Measurements from ENCODE around the gene TUBGCP3. TPM values are rescaled to one million over a fixed set of nuclear protein-coding genes. Genes with fewer than 3 reads are reported as not detected.
"Not testable (repeated sequence)": the region's sequence is repeated elsewhere in the genome, so short reads cannot be mapped to it uniquely, and the experiment has no call there.

Gene TUBGCP3, protein sequence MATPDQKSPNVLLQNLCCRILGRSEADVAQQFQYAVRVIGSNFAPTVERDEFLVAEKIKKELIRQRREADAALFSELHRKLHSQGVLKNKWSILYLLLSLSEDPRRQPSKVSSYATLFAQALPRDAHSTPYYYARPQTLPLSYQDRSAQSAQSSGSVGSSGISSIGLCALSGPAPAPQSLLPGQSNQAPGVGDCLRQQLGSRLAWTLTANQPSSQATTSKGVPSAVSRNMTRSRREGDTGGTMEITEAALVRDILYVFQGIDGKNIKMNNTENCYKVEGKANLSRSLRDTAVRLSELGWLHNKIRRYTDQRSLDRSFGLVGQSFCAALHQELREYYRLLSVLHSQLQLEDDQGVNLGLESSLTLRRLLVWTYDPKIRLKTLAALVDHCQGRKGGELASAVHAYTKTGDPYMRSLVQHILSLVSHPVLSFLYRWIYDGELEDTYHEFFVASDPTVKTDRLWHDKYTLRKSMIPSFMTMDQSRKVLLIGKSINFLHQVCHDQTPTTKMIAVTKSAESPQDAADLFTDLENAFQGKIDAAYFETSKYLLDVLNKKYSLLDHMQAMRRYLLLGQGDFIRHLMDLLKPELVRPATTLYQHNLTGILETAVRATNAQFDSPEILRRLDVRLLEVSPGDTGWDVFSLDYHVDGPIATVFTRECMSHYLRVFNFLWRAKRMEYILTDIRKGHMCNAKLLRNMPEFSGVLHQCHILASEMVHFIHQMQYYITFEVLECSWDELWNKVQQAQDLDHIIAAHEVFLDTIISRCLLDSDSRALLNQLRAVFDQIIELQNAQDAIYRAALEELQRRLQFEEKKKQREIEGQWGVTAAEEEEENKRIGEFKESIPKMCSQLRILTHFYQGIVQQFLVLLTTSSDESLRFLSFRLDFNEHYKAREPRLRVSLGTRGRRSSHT
- 29.6 and 35.0 TPM in 2 replicates for total RNA-seq

GRCh38 chr13:112587764-112588489, at the start of gene TUBGCP3:
Gene TUBGCP3, minus strand, starts transcription at chr13:112588153. Its CDS starts 173 bp downstream, at chr13:112587980.
- peak; percentile 86 for DNase-seq

DNA sequence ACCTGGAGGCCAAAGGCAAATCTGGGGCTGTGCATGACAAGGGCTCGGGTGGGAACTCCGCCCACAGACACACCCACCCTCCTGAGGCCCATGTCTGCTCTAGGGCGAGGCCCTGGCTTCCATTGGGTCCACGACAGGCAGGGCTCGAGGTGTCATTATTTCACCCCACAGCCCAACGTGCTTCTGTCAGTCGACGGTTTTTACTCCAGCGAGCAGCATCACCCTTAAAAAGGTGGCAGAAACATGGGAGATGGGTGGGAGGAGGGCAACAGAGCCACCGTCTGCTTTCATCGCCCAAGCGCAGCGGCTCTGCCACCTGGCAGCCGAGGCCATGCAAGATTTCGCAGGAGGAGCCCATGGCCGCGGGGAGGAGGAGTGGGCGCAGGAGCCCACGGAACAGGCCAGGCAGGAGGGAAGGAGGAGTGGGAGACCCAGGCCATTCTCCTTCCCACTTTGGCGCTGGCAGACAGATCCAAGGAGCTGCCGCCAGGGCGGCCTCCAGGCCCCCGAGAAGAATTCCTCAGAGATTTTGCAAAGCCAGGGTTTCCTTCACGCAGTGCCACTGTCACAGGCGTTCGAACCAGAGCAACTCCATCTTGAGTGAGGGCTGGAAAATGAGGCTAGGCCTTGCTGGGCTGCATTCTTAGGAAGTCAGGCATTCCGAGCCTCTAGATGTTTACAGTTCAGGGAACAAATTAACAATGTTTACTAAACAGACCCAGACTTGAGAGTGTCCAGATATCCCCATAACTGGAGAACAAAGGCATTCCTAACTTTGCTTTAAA, 49.3 kb upstream of the TUBGCP3 start:
- no peak for DNase-seq

GRCh38 chr13:112636401-112636975, 48.5 kb upstream of the TUBGCP3 start:
- no peak for DNase-seq

- no peak for DNase-seq
Observed at GRCh38 chr13:112635323-112635722, 47.4 kb upstream of the TUBGCP3 start.

GRCh38 chr13:112634102-112634501, 46.1 kb upstream of the TUBGCP3 start:
- DNase-seq: no peak

- not testable (repeated sequence) for DNase-seq
Observed at GRCh38 chr13:112630226-112630625, 42.3 kb upstream of the TUBGCP3 start.

DNA sequence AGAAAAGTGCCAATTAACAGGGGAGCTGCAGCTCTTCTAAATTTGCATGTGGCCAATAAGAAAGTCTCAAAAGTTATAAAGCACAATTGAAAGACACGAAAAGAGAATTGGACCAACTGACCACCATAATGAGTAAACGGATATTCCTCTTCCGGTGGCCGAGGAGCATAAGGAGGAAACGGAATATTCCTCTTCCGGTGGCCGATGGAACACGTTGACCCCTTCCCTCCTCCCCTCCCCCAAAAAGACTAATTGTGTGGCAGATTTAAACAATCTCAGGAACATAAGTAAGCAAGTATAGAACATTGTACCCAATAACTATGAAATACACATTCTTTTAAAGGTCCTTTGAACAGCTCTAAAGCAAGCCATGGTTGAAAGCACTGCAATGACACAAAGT, 41.2 kb upstream of the TUBGCP3 start:
- no peak for DNase-seq

DNA sequence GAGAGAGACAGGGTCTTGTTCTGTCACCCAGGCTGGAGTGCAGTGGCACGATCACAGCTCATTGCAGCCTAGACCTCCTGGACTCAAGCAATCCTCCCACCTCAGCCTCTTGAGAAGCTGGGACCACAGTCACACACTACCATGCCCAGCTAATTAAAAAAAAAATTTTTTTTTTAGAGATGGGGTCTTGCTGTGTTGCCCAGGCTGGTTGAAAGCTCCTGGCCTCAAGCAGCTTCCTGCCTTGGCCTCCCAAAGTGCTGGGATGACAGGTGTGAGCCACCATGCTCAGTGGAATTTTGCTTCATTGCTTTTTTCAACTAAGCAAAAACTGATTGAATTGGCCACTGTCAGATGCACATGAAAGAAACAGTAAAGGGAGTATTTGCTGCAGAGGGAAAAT, 39.7 kb upstream of the TUBGCP3 start:
- DNase-seq: not testable (repeated sequence)

DNA sequence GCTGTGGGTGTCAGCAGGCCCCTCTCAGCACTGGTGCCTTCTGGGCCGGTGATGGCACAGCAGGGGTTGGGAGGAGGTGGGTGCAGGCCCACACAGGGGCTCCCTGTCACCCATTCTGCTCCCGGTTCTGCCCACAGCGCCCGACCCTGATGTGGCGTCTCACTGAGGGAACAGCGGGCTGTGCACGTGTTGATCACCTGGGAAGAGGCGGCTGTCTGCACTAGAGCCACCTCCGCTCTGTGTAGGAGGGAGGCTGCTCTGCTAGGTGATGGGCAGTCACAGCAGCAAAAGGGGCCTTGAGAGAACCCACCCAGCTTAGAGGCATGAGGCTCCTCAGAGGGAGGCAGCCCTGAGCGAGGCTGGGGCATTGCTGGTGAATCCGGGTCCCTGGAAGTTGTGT, 39.2 kb upstream of the TUBGCP3 start:
- DNase-seq: no peak

GRCh38 chr13:112626761-112627160, 38.8 kb upstream of the TUBGCP3 start:
- no peak for DNase-seq

DNA sequence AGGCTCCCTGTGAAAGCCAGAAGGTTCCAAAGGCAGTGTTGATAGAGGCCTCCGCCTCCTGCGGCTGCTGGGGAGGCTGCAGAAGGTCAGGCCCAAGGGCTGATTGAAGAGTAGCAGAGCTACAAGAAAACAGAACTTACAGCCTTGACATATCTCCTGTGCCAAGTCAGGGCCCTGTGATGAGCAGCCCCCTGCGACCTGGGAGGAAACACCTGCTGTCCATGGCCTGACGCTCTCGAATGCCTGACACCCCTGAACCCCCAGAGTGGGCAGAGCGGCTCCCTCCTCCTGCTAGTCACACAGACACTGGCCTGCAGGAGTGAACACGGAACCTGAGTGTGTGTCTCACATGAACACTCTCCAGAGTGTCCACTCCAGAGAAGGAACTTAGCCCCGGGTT, 38.2 kb upstream of the TUBGCP3 start:
- DNase-seq: no peak

DNA sequence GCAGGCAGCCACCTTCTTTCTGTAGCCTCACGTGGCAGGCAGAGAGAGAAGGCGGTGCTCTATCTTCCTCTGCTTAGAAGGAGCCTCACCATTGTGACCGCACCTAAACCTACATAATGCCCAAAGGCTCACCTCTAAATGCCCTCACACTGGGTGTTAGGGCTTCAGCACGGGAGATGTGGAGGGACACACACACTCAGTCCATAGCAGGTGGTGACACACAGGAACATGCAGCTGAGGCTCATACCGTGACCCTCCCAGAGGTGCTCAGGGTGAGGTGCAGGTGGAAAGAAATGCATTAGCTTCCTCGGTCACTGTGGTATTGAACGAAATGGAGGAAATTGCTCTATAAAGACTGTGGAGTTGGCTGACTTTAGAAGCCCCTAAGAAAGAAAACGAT, 37.7 kb upstream of the TUBGCP3 start:
- DNase-seq: no peak

DNA sequence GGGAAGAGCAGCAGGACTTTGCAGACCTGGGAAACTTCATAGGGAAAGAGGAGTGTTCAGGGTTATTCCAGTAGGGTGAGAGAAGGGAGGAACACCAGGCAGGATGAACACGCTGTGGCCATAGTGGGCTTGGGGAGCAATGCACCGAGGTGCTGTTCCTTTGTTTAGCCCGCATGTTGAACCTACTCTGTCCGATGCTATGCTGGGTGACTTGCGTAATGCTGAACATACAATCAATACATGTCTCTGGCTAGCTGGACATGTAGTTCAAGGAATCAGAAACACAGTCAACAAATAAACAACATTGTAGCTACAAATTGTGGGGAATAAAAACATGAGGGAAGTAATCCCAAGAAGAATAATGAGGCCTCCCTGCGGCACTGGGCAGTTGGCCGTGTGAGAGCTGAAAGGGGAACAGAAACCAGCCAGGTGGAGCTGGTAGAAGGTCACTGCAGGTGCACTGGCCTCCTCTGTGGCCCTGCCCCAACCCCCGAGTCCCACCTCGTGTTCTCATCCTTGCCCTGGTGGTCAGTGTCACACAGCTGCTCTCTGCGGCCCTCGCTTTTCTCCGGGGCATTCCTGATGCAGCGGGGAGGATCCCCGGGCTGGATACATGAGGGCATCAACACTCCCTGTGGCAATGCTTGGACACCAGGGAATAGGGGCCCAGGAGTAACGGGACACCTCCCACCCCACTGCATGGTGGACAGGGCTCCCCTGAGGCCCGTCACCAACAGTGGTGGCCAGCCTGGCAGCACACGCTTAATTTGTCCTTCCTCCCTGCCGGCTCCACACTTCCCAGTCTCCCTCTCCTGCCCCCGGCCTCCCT, 36.9 kb upstream of the TUBGCP3 start:
- DNase-seq: no peak

DNA sequence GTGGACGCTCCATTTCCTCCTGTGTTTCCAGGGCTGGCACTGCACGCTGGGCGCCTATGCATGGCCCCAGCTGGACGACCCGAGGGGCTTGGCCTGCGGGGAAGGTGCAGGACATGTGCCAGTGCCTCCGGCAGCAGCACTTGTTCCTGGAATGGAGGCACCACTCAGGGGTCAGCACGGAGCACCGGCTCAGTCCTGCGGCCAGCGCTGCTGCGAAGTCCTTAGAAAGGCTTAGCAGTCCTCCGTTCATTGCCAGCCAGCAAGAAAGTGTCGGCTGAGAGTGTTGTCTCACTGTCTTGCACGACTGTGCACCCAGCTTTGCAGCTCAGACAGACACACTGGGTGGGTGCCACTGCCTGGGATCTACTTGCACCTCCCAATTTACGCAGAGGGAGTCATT, 36.1 kb upstream of the TUBGCP3 start:
- no peak for DNase-seq

DNA sequence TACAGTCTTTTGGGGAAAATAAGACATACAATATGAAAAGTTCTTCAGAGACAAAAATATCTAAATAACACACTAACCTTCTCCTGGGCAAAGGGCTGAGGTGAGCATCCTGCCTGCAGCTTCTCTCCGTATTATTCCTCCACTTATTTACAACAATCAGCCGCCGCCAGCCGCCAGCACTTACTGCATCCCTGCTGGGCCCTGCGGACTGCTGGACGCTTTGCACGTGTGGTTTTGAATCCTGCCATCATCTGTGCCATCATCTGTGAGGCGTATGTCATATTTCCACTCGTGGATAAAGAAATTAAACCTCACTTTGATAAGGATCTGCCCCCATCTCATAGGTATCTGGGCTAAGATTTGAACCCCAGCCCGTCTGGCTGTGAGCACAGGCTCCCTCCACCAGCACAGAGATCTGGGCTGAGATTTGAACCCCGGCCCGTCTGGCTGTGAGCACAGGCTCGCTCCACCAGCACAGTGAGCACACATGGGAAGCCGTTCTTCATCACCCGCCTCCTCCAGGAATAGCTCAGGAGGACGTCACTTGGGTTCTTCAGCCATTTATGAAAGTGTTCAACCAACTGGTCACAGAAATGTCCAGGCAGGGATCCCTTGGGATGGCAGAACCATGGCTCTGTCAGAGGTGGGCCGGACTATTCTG, 35.2 kb upstream of the TUBGCP3 start:
- no peak for DNase-seq

DNA sequence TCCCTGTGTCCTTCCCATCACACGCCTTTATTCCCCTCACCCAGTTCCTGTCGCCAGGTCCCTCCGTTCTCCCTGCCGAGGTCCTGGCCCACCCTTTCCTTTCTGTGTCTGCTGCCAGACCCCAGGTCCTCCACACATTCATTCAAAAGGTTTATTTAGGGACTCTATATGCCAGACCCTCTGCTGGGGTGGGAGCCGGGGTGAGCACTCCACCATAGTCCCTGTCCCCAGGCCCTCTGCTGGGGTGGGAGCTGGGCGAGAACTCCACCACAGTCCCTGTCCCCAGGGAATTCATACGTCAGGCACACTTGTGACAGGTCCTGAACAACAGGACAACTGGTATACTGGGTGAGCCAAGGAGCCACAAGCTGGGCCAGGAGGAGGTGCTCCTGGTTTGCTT, 34.4 kb upstream of the TUBGCP3 start:
- no peak for DNase-seq

DNA sequence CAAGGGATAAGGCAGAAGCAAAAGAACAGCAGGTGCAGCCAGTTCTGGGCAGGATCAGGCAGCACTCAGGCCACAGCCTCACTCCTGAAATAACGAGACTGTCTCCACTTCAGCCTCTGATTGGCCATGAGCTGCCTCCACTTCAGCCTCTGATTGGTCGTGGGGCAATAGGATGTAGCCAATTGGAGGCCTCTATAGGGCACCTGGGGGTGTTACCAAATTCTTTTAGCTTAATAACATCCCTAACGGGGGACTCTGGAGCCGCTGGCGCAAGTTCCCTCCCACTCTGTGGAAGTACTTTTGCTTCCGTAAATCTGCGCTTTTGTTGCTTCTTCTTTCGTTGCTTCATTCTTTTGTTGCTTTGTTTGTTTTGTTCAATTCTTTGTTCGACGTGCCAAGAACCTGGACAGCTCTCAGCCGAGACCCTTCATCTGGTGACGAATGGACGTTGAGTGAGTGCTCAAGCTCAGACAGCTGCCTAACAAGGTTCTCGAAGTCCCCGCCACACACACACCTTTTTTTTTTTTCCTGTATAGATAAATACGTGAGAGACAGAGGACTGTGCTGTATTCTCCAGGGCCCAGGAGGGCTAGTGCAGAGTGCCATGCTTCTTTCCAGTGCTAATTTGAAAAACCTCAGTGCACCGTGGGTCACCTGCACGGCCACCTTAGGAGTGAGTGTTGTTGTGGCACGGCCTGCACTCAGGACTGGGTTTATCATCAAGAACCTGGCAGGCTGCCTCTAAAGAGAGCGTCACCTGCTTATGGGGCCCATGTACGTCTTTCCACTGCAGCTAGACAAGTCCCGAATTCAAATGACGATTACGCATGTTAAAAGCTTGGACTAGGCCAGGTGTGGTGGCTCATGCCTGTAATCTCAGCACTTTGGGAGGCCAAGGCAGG, 32.0 kb upstream of the TUBGCP3 start:
- DNase-seq: peak; percentile 42

DNA sequence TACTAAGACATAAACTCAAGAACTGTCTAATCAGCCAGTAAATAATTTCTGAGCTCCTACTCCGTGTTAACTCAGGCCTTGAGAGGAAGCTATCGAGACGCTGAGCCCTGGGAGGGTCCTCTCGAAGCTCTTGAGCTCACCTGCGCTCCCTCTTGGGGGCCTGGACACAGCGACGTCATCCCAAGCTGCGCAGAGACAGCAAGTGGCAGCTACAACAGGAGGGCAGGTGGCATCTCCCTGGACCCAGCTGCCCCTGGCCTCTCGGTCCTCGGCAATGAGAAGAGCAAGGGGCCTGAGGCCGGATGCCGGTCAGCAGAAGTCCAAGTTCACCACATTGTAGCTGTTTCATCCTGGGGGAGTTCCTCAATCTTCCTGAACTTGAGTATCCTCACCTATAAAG, 30.5 kb upstream of the TUBGCP3 start:
- no peak for DNase-seq

- no peak for DNase-seq
Observed at GRCh38 chr13:112617754-112618375, 29.9 kb upstream of the TUBGCP3 start.
